Amniotic stem cell (primary cell): ENCODE data around the gene HSPB1.
A peak's percentile ranks its signal among the peaks of the same experiment; 100 is the strongest.
"Not testable (repeated sequence)": the region's sequence is repeated elsewhere in the genome, so short reads cannot be mapped to it uniquely, and the experiment has no call there.

ENCODE experiments used
- DNase-seq: peaks from one replicate; lab custom pipeline; 2025; lab: John Stamatoyannopoulos, UW

The HSPB1 gene

GRCh38 chr7:76333511-76334101, 31.1 kb downstream of the HSPB1 start:
- no peak for DNase-seq

- DNase-seq: no peak
These were observed 32.0 kb downstream of the HSPB1 start for GRCh38 chr7:76334320-76334967.

- DNase-seq: not testable (repeated sequence)
These were observed 32.9 kb downstream of the HSPB1 start for GRCh38 chr7:76335417-76335816.

GRCh38 chr7:76336094-76336493, 33.6 kb downstream of the HSPB1 start:
- no peak for DNase-seq

- DNase-seq: no peak
These were observed 34.7 kb downstream of the HSPB1 start for GRCh38 chr7:76337147-76337546.

GRCh38 chr7:76338298-76339084, 36.0 kb downstream of the HSPB1 start:
- no peak for DNase-seq

- DNase-seq: peak; percentile 67
These were observed 38.2 kb downstream of the HSPB1 start for GRCh38 chr7:76340617-76341131.

- DNase-seq: no peak
These were observed 39.7 kb downstream of the HSPB1 start for GRCh38 chr7:76342222-76342621.

GRCh38 chr7:76343294-76343930, 40.9 kb downstream of the HSPB1 start:
- DNase-seq: no peak

- no peak for DNase-seq
These were observed 41.5 kb downstream of the HSPB1 start for GRCh38 chr7:76343931-76344321.

GRCh38 chr7:76346097-76346496, 43.6 kb downstream of the HSPB1 start:
- no peak for DNase-seq

GRCh38 chr7:76346778-76347177, 44.3 kb downstream of the HSPB1 start:
- no peak for DNase-seq

- DNase-seq: no peak
These were observed 45.2 kb downstream of the HSPB1 start for GRCh38 chr7:76347710-76348109.

- no peak for DNase-seq
These were observed 46.9 kb downstream of the HSPB1 start for GRCh38 chr7:76349313-76349885.

GRCh38 chr7:76351372-76351771, 48.9 kb downstream of the HSPB1 start:
- DNase-seq: no peak

GRCh38 chr7:76352193-76352592, 49.7 kb downstream of the HSPB1 start:
- DNase-seq: no peak

- DNase-seq: no peak
These were observed 51.3 kb downstream of the HSPB1 start for GRCh38 chr7:76353744-76354143.
